DND-41 (cell line): ENCODE results near the gene FOXO3.

Experiments used
- EZH2 ChIP-seq: IDR thresholded peaks from 3 replicates; pipeline ENCODE4 v1.6.1; 2012; ENCODE audit warnings: borderline replicate concordance, low read depth, mild to moderate bottlenecking, moderate library complexity, low read length, inconsistent platforms; ENCODE audit not compliant: severe bottlenecking
- TF ChIP-seq, protein P1 (sequence below): IDR thresholded peaks from 2 replicates; pipeline ENCODE4 v1.5.1; 2012; ENCODE audit warnings: borderline replicate concordance, low read length, moderate library complexity, mild to moderate bottlenecking; ENCODE audit not compliant: poor library complexity, severe bottlenecking; ENCODE audit errors: extremely low read depth

DNA sequence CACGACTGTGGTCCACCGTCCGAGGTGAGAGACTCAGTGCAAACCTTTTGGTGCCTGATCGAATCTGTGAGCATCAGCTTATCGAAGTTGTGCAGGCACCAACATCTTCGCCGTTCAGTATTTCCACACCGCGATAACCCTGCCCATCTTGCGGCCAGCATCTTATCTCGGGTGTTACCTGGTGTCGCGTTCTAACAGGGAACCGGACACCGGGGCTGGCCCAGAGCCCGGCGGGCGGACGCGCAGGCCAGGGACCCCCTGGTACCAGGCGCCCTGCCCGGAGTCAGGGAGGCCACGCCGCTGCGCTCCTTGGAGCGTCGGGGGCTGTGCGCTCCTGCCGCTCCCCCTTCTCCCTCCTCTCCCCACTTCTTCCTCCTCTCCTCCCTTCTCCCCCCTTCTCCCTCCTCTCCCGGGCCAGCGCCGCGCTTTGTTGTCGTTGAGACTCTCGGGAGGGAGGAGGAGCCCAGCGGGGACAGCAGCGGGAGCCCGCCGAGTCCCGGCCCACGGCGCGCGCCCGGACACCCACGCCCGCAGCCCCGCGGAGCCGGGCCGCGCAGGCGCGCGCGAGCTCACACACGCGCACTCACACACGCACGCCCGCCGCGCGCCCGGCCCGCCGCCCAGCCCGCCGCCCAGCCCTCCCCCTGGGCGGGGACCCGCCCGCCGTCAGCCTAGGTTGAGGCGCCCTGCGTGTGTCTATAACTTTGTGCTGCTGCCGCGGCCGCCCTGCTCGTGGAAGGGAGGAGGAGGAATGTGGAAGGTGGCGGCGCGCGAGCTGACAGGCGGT, 1.4 kb upstream of the FOXO3 start:
- TF ChIP-seq, protein P1, sequence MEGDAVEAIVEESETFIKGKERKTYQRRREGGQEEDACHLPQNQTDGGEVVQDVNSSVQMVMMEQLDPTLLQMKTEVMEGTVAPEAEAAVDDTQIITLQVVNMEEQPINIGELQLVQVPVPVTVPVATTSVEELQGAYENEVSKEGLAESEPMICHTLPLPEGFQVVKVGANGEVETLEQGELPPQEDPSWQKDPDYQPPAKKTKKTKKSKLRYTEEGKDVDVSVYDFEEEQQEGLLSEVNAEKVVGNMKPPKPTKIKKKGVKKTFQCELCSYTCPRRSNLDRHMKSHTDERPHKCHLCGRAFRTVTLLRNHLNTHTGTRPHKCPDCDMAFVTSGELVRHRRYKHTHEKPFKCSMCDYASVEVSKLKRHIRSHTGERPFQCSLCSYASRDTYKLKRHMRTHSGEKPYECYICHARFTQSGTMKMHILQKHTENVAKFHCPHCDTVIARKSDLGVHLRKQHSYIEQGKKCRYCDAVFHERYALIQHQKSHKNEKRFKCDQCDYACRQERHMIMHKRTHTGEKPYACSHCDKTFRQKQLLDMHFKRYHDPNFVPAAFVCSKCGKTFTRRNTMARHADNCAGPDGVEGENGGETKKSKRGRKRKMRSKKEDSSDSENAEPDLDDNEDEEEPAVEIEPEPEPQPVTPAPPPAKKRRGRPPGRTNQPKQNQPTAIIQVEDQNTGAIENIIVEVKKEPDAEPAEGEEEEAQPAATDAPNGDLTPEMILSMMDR = no peak
- TF ChIP-seq EZH2 = no peak
